GM12872 (cell line): Measurements from ENCODE around the gene PRKACB.

Experiments
- CTCF ChIP-seq: IDR thresholded peaks from 3 replicates; pipeline ENCODE4 v1.5.1; 2011; ENCODE audit warnings: low read depth, mild to moderate bottlenecking, low read length, moderate library complexity; ENCODE audit not compliant: insufficient read depth

Gene PRKACB

GRCh38 chr1:84143796-84144565 lies at the start of gene PRKACB:
Gene PRKACB (plus strand): TSS chr1:84144271. CDS start chr1:84144362, 91 bp downstream.
- no peak for TF ChIP-seq CTCF

GRCh38 chr1:84095308-84095707 lies 48.8 kb upstream of the PRKACB start:
- no peak for TF ChIP-seq CTCF

- TF ChIP-seq CTCF = no peak
These were observed 47.9 kb upstream of the PRKACB start for GRCh38 chr1:84096176-84096575.

- no peak for TF ChIP-seq CTCF
These were observed 42.9 kb upstream of the PRKACB start for GRCh38 chr1:84101204-84101603.

GRCh38 chr1:84103197-84103992 lies 40.7 kb upstream of the PRKACB start:
- TF ChIP-seq CTCF = no peak

GRCh38 chr1:84107955-84108354 lies 36.1 kb upstream of the PRKACB start:
- no peak for TF ChIP-seq CTCF

- TF ChIP-seq CTCF = no peak
These were observed 35.0 kb upstream of the PRKACB start for GRCh38 chr1:84108900-84109578.
